ENCODE data around the gene LHFPL4. TPM values are rescaled to one million over a fixed set of nuclear protein-coding genes. Genes with fewer than 3 reads are reported as not detected.
A peak's percentile ranks its signal among the peaks of the same experiment; 100 is the strongest.
"Not testable (repeated sequence)": the region's sequence is repeated elsewhere in the genome, so short reads cannot be mapped to it uniquely, and the experiment has no call there.

Gene LHFPL4
- total RNA-seq, 4 donors from 2014 or later: 0.13 to 0.17 (median 0.17) TPM; not detected in 1

- peaks cover 0 to 11% (median 0%) of the 10 kb centered on the region in 4 donors for H3K27me3 ChIP-seq
- H3K4me3 ChIP-seq: no peak overlapping the region
- no peak for DNase-seq (ENCODE audit: extremely low spot score)
- WGBS: 85% methylated on average over 7 of the region's 7 CpGs
- no peak overlapping the region for H3K27ac ChIP-seq (replicated peaks in 1 of 4)
- intact Hi-C loops (cut with DNase I): no loop called here
- peaks cover 0 to 13% (median 4%) of the 10 kb centered on the region in 4 donors for H3K9me3 ChIP-seq
- peaks cover 0 to 11% (median 10%) of the 10 kb centered on the region in 4 donors for H3K4me1 ChIP-seq
- TF ChIP-seq POLR2AphosphoS5 (IDR thresholded peaks at IDR 0.05): no peak
- no peak for TF ChIP-seq EP300 (IDR thresholded peaks at IDR 0.05)
- TF ChIP-seq, protein P1, sequence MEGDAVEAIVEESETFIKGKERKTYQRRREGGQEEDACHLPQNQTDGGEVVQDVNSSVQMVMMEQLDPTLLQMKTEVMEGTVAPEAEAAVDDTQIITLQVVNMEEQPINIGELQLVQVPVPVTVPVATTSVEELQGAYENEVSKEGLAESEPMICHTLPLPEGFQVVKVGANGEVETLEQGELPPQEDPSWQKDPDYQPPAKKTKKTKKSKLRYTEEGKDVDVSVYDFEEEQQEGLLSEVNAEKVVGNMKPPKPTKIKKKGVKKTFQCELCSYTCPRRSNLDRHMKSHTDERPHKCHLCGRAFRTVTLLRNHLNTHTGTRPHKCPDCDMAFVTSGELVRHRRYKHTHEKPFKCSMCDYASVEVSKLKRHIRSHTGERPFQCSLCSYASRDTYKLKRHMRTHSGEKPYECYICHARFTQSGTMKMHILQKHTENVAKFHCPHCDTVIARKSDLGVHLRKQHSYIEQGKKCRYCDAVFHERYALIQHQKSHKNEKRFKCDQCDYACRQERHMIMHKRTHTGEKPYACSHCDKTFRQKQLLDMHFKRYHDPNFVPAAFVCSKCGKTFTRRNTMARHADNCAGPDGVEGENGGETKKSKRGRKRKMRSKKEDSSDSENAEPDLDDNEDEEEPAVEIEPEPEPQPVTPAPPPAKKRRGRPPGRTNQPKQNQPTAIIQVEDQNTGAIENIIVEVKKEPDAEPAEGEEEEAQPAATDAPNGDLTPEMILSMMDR (IDR thresholded peaks at IDR 0.05): no peak
- no peak for TF ChIP-seq POLR2A (IDR thresholded peaks at IDR 0.05; ENCODE audit: low read depth)
- H3K36me3 ChIP-seq: no peaks in the 10 kb centered on the region
These were observed 45.3 kb upstream of the LHFPL4 start for GRCh38 chr3:9598783-9599387.

- Histone ChIP-seq H3K9me3 (peaks cover 0 to 13% (median 4%) of the 10 kb centered on the region in 4 donors), H3K4me3 (no peak overlapping the region), H3K4me1 (peaks cover 0 to 9% (median 8%) of the 10 kb centered on the region in 4 donors), H3K36me3 (no peaks in the 10 kb centered on the region), H3K27me3 (peaks cover 0 to 4% (median 0%) of the 10 kb centered on the region in 4 donors), H3K27ac (replicated peaks in 1 of 4) (no peak overlapping the region)
- intact Hi-C loops (cut with DNase I): no loop called here
- no peak for DNase-seq (ENCODE audit: extremely low spot score)
- no peak for TF ChIP-seq EP300 (IDR thresholded peaks at IDR 0.05)
These were observed 42.3 kb upstream of the LHFPL4 start for GRCh38 chr3:9595877-9596276.

GRCh38 chr3:9591781-9592180 lies 38.2 kb upstream of the LHFPL4 start:
- H3K4me1 ChIP-seq; intact Hi-C loops (cut with DNase I); DNase-seq (ENCODE audit: extremely low spot score); H3K27ac ChIP-seq (replicated peaks in 1 of 4); H3K27me3 ChIP-seq; H3K4me3 ChIP-seq; H3K36me3 ChIP-seq; H3K9me3 ChIP-seq: not testable (repeated sequence)
- WGBS: no CpG with 5 or more reads among the region's 28 CpGs

- Histone ChIP-seq H3K4me3 (no peak overlapping the region), H3K27ac (replicated peaks in 1 of 4) (no peak overlapping the region), H3K36me3 (no peaks in the 10 kb centered on the region), H3K9me3 (peaks cover 0 to 5% (median 0%) of the 10 kb centered on the region in 4 donors), H3K27me3 (no peaks in the 10 kb centered on the region), H3K4me1 (no peaks in the 10 kb centered on the region)
- WGBS: 58% methylated on average over 5 of the region's 8 CpGs
- TF ChIP-seq, protein P1 (IDR thresholded peaks at IDR 0.05): no peak
- DNase-seq (ENCODE audit: extremely low spot score): peak; percentile 2
- intact Hi-C loops (cut with DNase I): no loop called here
These were observed 36.7 kb upstream of the LHFPL4 start for GRCh38 chr3:9590282-9590791.

- intact Hi-C loops (cut with DNase I): no loop called here
- Histone ChIP-seq H3K27ac (replicated peaks in 1 of 4) (no peak overlapping the region), H3K4me1 (no peaks in the 10 kb centered on the region), H3K27me3 (no peaks in the 10 kb centered on the region), H3K4me3 (no peak overlapping the region), H3K36me3 (no peaks in the 10 kb centered on the region), H3K9me3 (peaks cover 0 to 16% (median 12%) of the 10 kb centered on the region in 4 donors)
- DNase-seq (ENCODE audit: extremely low spot score): no peak
- TF ChIP-seq EP300 (IDR thresholded peaks at IDR 0.05): no peak
- TF ChIP-seq POLR2AphosphoS5 (IDR thresholded peaks at IDR 0.05): no peak
- TF ChIP-seq POLR2A (IDR thresholded peaks at IDR 0.05; ENCODE audit: low read depth): no peak
- TF ChIP-seq, protein P1 (IDR thresholded peaks at IDR 0.05): no peak
- WGBS: 85% methylated on average over 1 of the region's 1 CpG
These were observed 30.2 kb upstream of the LHFPL4 start for GRCh38 chr3:9583792-9584191.

DNA sequence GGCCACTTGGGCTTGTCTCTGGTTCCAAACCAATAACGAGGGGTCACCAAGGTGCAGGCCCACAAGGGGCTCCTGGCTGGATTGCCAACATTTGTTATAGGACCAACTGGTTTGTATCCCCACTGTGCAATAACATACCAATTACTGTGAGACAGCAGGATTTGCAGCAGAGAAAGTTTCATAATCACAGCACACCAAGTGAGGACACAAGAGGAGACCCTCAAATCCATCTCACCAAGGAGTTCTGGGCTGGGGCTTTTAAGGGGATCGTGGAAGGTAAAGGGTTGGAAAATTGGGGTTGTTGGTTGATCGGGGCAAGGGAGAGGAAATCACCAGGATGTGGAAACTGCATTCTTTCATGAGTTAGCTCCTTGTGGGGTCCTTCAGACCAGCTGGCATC lies 29.7 kb upstream of the LHFPL4 start:
- intact Hi-C loops (cut with DNase I): no loop called here
- no peak overlapping the region for H3K27ac ChIP-seq (replicated peaks in 1 of 4)
- no peaks in the 10 kb centered on the region for H3K27me3 ChIP-seq
- no peaks in the 10 kb centered on the region for H3K36me3 ChIP-seq
- no peaks in the 10 kb centered on the region for H3K4me1 ChIP-seq
- H3K4me3 ChIP-seq: no peak overlapping the region
- 76% methylated on average over 3 of the region's 3 CpGs for WGBS
- DNase-seq (ENCODE audit: extremely low spot score): peak; percentile 62
- peaks cover 0 to 16% (median 12%) of the 10 kb centered on the region in 4 donors for H3K9me3 ChIP-seq
- no peak for TF ChIP-seq POLR2A (IDR thresholded peaks at IDR 0.05; ENCODE audit: low read depth)
- TF ChIP-seq EP300 (IDR thresholded peaks at IDR 0.05): no peak
- no peak for TF ChIP-seq POLR2AphosphoS5 (IDR thresholded peaks at IDR 0.05)
- TF ChIP-seq, protein P1 (IDR thresholded peaks at IDR 0.05): no peak

Data from esophagus muscularis mucosa (tissue), 4 donors.